ENCODE data around the gene MRPL39. TPM values are rescaled to one million over a fixed set of nuclear protein-coding genes. Genes with fewer than 3 reads are reported as not detected.

MRPL39 gene
- total and polyA plus RNA-seq, 12 donors: 39.3 to 73.6 (median 52.7) TPM

- Histone ChIP-seq H3K27me3 (no peaks in the 10 kb centered on the region), H3K4me3 (no peak overlapping the region), H3K9me3 (no peaks in the 10 kb centered on the region), H3K27ac (no peak overlapping the region), H3K4me1 (no peaks in the 10 kb centered on the region), H3K36me3 (peaks cover 0 to 71% (median 17%) of the 10 kb centered on the region in 9 donors)
- intact Hi-C loops (cut with DNase I): no loop called here
- ATAC-seq (no peak), DNase-seq (no peak)
- WGBS, 2 donors: 96% methylated on average over 5 of the region's 5 CpGs
- TF ChIP-seq CTCF (IDR thresholded peaks at IDR 0.05): no peak
Measured at GRCh38 chr21:25582888-25583287, 24.4 kb downstream of the MRPL39 start.

GRCh38 chr21:25582164-25582790 is 25.0 kb downstream of the MRPL39 start:
- DNase-seq (no peak), ATAC-seq (no peak)
- Histone ChIP-seq H3K9me3 (no peaks in the 10 kb centered on the region), H3K4me3 (no peak overlapping the region), H3K36me3 (peaks cover 0 to 69% (median 13%) of the 10 kb centered on the region in 9 donors), H3K4me1 (no peaks in the 10 kb centered on the region), H3K27me3 (no peaks in the 10 kb centered on the region), H3K27ac (no peak overlapping the region)
- intact Hi-C loops (cut with DNase I): no loop called here
- TF ChIP-seq CTCF (IDR thresholded peaks at IDR 0.05): no peak
- WGBS, 2 donors: 97 to 98% methylated on average over 3 of the region's 3 CpGs

- Histone ChIP-seq H3K4me3 (no peak overlapping the region), H3K4me1 (no peaks in the 10 kb centered on the region), H3K27me3 (no peaks in the 10 kb centered on the region), H3K9me3 (no peaks in the 10 kb centered on the region), H3K27ac (no peak overlapping the region), H3K36me3 (peaks cover 0 to 69% (median 6%) of the 10 kb centered on the region in 9 donors)
- DNase-seq: no peak
- ATAC-seq: no peak
- intact Hi-C loops (cut with DNase I): no loop called here
- no peak for TF ChIP-seq CTCF (IDR thresholded peaks at IDR 0.05)
- WGBS, 2 donors: 95 to 98% methylated on average over 3 of the region's 3 CpGs
Measured at GRCh38 chr21:25581582-25581981, 25.7 kb downstream of the MRPL39 start.

GRCh38 chr21:25580912-25581260 is 26.4 kb downstream of the MRPL39 start:
- intact Hi-C loops (cut with DNase I): no loop called here
- Histone ChIP-seq H3K27ac (no peak overlapping the region), H3K9me3 (no peaks in the 10 kb centered on the region), H3K36me3 (peaks cover 0 to 62% (median 5%) of the 10 kb centered on the region in 9 donors), H3K4me3 (no peak overlapping the region), H3K27me3 (no peaks in the 10 kb centered on the region), H3K4me1 (no peaks in the 10 kb centered on the region)
- 98 to 100% methylated on average over 4 of the region's 4 CpGs for WGBS, 2 donors
- DNase-seq (no peak), ATAC-seq (no peak)
- no peak for TF ChIP-seq CTCF (IDR thresholded peaks at IDR 0.05)

Measured in heart right ventricle (tissue), 16 donors.